HepG2 (cell line): ENCODE results near the gene MARCHF6. TPM values are rescaled to one million over a fixed set of nuclear protein-coding genes. Genes with fewer than 3 reads are reported as not detected.

Experiments
- ASH2L ChIP-seq: fragments of 300-600, 200-600 bp; sonication (generic); IDR thresholded peaks from 2 replicates; pipeline ENCODE4 v1.7.0; 2017; ENCODE audit warnings: low read depth, mild to moderate bottlenecking, moderate library complexity, mixed read lengths, low read length; ENCODE audit not compliant: insufficient read length
- DMAP1 ChIP-seq: IDR thresholded peaks from 2 replicates; pipeline ENCODE4 v1.6.1; 2016
- GATAD2A ChIP-seq: IDR thresholded peaks from 2 replicates; pipeline ENCODE4 v1.6.1; 2016
- MYPOP ChIP-seq: sonication (generic); formaldehyde crosslinking; IDR thresholded peaks from 2 replicates; pipeline ENCODE4 v1.8.1; 2023; ENCODE audit warnings: mild to moderate bottlenecking, moderate library complexity, missing genetic modification reagents
- PAF1 ChIP-seq: IDR thresholded peaks from 2 replicates; pipeline ENCODE4 v1.6.1; 2016; ENCODE audit warnings: missing genetic modification reagents, missing compliant biosample characterization
- PBX3 ChIP-seq: sonication (generic); formaldehyde crosslinking; IDR thresholded peaks from 2 replicates; pipeline ENCODE4 v1.8.1; 2023; ENCODE audit warnings: missing genetic modification reagents, inconsistent platforms, borderline replicate concordance
- SOX13 ChIP-seq, 3 experiments: fragments of 450-650 bp in 1 of 3; sonication (generic) in 1 of 3; formaldehyde crosslinking in 1 of 3; IDR thresholded peaks in 2 of 3; conservative IDR thresholded peaks in 1 of 3; 2 replicates each; pipeline versions ENCODE4 v1.5.0 to v1.6.1; 2016 to 2020; ENCODE audit warnings: antibody characterized with exemption in 1 of 3, mild to moderate bottlenecking in 1 of 3, missing compliant biosample characterization in 1 of 3, missing genetic modification reagents in 1 of 3, moderate library complexity in 1 of 3
- SP5 ChIP-seq: IDR thresholded peaks from 2 replicates; pipeline ENCODE4 v1.6.1; 2016; ENCODE audit warnings: low read depth, borderline replicate concordance
- UBTF ChIP-seq: sonication (generic); formaldehyde crosslinking; IDR thresholded peaks from 2 replicates; pipeline ENCODE4 v1.4.0; 2020; ENCODE audit warnings: mild to moderate bottlenecking, missing genetic modification reagents
- YY1 ChIP-seq: IDR thresholded peaks from 2 replicates; pipeline ENCODE4 v1.6.1; 2011; ENCODE audit warnings: low read length, low read depth, moderate library complexity, mild to moderate bottlenecking; ENCODE audit not compliant: insufficient read depth, insufficient replicate concordance
- ZMYM3 ChIP-seq: sonication (generic); formaldehyde crosslinking; IDR thresholded peaks from 2 replicates; pipeline ENCODE4 v1.5.1; 2020; ENCODE audit warnings: mild to moderate bottlenecking, missing genetic modification reagents
- ZNF142 ChIP-seq: sonication (generic); formaldehyde crosslinking; IDR thresholded peaks from 2 replicates; pipeline ENCODE4 v1.4.0; 2020; ENCODE audit warnings: missing genetic modification reagents
- ZNF274 ChIP-seq: sonication (generic); formaldehyde crosslinking; IDR thresholded peaks from 2 replicates; pipeline ENCODE4 v1.5.1; 2020; ENCODE audit warnings: mild to moderate bottlenecking, missing genetic modification reagents
- ZNF543 ChIP-seq: sonication (generic); formaldehyde crosslinking; IDR thresholded peaks from 2 replicates; pipeline ENCODE4 v1.4.0; 2020; ENCODE audit warnings: mild to moderate bottlenecking, missing genetic modification reagents
- ZNF558 ChIP-seq: sonication (generic); formaldehyde crosslinking; IDR thresholded peaks from 2 replicates; pipeline ENCODE4 v1.9.0; 2022; ENCODE audit warnings: mild to moderate bottlenecking, missing genetic modification reagents, borderline replicate concordance
- ZNF883 ChIP-seq: sonication (generic); formaldehyde crosslinking; IDR thresholded peaks from 2 replicates; pipeline ENCODE4 v1.5.1; 2020; ENCODE audit warnings: mild to moderate bottlenecking, missing genetic modification reagents; ENCODE audit errors: not compliant biosample characterization
- ZSCAN9 ChIP-seq: IDR thresholded peaks from 2 replicates; pipeline ENCODE4 v1.6.1; 2016; ENCODE audit warnings: borderline replicate concordance
- polyA plus RNA-seq, 8 experiments: library from polyadenylated mRNA; depleted of rRNA in 3 of 8; stranded (reverse) in 7 of 8; unstranded in 1 of 8; fragments of >200 nt; fragmentation: Illumina TruSeq in 4 of 8; extraction: Trizol in 4 of 8; gene quantifications; 2 replicates each; pipeline versions ENCODE4 v1.2.1 to v1.2.3, GENCODE V29; 2011 to 2016; ENCODE audit warnings: low read depth in 4 of 8, missing spikeins in 1 of 8, mixed read lengths in 1 of 8; ENCODE audit not compliant: insufficient read depth in 1 of 8
- total RNA-seq, 5 experiments: library from RNA; depleted of rRNA; stranded (reverse); fragments of >200 nt; fragmentation: Illumina TruSeq; extraction: Trizol; gene quantifications; 2 replicates each; pipeline ENCODE4 v1.2.3, GENCODE V29; 2016; ENCODE audit warnings: low read depth in 1 of 5

The MARCHF6 gene
- total and polyA plus RNA-seq, 2 of the 13 experiments (the other 11 are each of a cell fraction or from before 2014, with no cell fraction given), result 48.6 to 107 TPM

- TF ChIP-seq PBX3 (CRISPR knock-in tag), result no peak
- peak; percentile 68 for TF ChIP-seq ASH2L
- peak; percentile 39; the same call in 1 of the 2 replicates for TF ChIP-seq MYPOP
- TF ChIP-seq ZNF883 (CRISPR knock-in tag), result peak; percentile 63
- peak; percentile 71; the same call in 1 of the 2 replicates for TF ChIP-seq ZNF543 (CRISPR knock-in tag)
- TF ChIP-seq ZNF274 (CRISPR knock-in tag), result peak; percentile 72; the same call in 1 of the 2 replicates
- peak; percentile 42; the same call in 1 of the 2 replicates for TF ChIP-seq ZSCAN9 (CRISPR knock-in tag)
- TF ChIP-seq UBTF, result peak; percentile 99
- TF ChIP-seq SP5 (CRISPR knock-in tag), result 0 out of 2 replicates have a peak, but pooled peaks have one; percentile 31
- peak; percentile 46; the same call in 1 of the 2 replicates for TF ChIP-seq ZNF142 (CRISPR knock-in tag)
- peak; percentile 47; the same call in 1 of the 2 replicates for TF ChIP-seq ZNF558 (CRISPR knock-in tag)
- peak; percentile 87 for TF ChIP-seq DMAP1 (CRISPR knock-in tag)
- TF ChIP-seq SOX13 (IDR thresholded peaks at IDR 0.05), result no peak
- no peak for TF ChIP-seq SOX13 (CRISPR knock-in tag; conservative IDR thresholded peaks at IDR 0.05 in 1 of 2, IDR thresholded peaks at IDR 0.05 in 1 of 2)
- no peak for TF ChIP-seq PAF1 (CRISPR knock-in tag)
- peak; percentile 41 for TF ChIP-seq YY1
- no peak for TF ChIP-seq GATAD2A (CRISPR knock-in tag)
- peak; percentile 65; the same call in 1 of the 2 replicates for TF ChIP-seq ZMYM3 (CRISPR knock-in tag)
Measured at GRCh38 chr5:10307206-10308148, 46.0 kb upstream of the MARCHF6 start, which contains the start of gene CMBL (continued).
